HT-29 (cell line): ENCODE results near the gene ASB13. TPM values are rescaled to one million over a fixed set of nuclear protein-coding genes. Genes with fewer than 3 reads are reported as not detected.

Source experiments
- DNase-seq: peaks from one replicate; pipeline ENCODE4 v3.0.0-alpha.2; 2015; ENCODE audit warnings: low spot score
- total RNA-seq: library from RNA; depleted of rRNA; stranded (reverse); fragments of >200 nt; shearing (Covaris generic); gene quantifications from 2 replicates; pipeline ENCODE4 v1.2.3, GENCODE V29; 2014

Gene ASB13
- total RNA-seq, 1 experiment from 2014 or later: 32.6 TPM

DNA sequence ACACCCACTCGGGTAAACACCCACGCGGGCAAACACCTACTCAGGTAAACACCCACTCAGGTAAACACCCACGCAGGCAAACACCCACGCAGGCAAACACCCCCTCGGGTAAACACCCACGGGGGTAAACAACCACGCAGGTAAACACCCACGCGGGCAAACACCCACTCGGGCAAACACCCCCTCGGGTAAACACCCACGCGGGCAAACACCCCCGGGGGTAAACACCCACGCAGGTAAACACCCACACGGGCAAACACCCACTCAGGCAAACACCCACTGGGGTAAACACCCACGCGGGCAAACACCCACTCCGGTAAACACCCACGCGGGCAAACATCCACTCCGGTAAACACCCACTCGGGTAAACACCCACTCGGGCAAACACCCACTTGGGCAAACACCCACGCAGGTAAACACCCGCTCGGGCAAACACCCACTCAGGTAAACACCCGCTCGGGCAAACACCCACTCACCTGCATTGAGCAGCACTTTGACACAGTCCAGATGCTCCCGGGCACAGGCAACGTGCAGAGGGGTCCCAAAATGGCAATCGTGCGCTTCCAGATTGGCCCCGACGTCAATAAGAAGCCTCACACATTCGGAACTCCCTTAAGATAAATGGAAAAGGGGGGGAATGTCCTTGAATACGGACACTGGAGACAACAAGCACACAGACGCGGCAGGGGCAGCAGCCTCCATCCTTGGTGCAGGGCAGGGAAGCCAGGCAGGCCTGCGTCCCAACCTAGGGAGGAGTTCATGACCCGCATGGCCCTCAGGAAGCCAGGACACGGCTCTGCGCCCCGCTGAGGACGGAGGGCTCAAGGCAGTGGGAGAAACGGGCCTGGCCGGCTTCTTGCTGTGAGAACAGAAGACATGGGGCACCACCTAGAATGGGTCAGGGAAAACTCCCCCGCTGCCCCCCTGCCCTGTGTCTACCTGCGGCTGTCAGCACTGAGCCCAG is 17.6 kb downstream of the ASB13 start:
- DNase-seq: no peak

DNA sequence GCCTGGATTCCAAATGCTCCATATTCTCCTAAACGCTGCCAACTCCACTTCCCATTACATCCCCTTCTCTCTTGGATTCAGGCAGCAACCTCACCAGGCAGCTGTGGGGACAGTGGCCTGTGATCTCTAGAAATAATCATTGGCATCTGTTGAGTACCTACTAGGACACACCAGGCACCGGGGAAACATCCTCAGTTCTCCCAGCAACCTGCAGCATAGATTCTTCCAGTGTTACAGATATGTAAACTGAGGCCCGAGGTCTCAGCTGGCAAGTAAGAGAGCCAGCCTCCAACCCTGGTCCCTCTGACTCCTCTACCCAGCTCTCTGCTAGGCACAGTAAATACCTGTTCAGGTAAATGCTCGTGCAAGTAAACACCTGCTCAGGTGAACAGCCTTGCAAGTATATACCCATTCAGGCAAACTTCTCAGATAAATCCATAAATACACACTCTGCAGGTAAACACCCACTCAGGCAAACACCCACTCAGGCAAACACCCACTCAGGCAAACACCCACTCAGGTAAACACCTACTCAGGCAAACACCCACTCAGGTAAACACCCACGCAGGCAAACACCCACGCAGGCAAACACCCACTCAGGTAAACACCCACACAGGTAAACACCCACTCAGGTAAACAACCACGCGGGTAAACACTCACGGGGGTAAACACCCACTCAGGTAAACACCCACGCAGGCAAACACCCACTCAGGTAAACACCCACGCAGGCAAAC is 18.7 kb downstream of the ASB13 start:
- no peak for DNase-seq

DNA sequence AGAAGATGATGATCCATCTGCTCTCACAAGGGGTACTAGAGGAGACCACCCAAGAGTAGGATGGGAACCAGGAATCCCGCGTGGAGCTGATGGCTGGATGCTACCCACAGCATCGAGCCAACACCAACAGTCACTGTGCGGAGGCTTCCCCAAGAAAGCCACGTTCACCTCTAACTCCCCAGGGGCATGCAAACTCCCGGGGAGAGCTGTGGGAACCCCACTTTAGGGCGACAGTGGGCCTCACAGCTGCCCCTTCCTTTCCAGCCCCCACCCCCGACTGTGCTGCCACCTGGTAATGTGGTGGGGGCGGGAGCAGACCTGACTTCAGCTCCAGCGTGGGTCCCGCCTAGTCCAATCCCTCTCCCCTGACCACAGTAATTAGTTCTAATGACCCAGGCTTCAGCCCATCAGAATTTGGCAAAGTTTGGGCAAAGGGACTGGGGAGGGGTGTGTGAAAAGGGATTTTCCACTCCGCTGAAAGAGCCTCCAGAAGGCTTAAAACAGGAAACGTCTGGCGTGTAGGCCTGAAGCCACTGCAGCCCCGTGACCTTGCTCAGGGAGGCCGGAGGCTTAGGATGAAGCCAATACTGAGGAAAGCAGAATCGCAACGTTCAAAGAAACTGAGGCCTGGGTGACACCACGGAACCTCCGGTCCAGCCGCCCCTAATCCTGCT is 20.3 kb downstream of the ASB13 start:
- no peak for DNase-seq

DNA sequence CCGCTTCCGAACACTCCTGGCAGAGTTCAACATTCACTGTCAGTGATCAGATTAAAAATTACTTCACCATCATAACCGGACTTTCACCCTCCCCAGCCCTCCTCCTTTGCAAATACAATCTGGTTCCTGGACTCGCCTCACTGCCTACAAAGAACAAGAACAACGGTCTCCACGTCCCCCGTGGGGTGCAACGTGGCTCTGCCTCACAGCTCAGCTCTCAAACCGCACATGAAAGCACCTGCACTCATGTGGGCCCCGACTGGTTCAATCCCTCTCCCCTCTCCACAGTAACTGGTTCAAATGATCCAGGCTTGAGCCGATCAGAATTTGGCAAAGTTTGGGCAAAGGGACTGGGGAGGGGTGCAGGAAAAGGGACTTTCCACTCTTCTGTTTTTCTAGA is 21.0 kb downstream of the ASB13 start:
- no peak for DNase-seq

DNA sequence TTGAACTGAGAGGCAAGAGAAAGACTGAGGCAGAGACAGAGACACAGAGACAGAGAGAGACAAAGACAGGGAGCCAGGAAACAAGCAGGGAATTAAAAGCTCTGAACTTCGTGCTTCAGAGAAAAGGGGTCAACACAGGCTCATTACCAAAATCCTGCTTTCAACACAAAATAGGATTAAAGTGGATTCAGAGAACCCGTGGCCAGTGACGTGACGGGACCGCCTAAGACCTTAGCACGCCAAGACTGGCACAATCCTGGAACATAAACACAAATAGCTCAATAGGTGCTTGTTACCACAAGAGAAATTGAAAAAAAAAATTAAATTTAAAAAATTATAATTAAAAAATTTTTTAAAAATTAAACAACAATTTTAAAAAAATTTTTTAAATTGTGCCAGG is 21.5 kb downstream of the ASB13 start:
- no peak for DNase-seq

DNA sequence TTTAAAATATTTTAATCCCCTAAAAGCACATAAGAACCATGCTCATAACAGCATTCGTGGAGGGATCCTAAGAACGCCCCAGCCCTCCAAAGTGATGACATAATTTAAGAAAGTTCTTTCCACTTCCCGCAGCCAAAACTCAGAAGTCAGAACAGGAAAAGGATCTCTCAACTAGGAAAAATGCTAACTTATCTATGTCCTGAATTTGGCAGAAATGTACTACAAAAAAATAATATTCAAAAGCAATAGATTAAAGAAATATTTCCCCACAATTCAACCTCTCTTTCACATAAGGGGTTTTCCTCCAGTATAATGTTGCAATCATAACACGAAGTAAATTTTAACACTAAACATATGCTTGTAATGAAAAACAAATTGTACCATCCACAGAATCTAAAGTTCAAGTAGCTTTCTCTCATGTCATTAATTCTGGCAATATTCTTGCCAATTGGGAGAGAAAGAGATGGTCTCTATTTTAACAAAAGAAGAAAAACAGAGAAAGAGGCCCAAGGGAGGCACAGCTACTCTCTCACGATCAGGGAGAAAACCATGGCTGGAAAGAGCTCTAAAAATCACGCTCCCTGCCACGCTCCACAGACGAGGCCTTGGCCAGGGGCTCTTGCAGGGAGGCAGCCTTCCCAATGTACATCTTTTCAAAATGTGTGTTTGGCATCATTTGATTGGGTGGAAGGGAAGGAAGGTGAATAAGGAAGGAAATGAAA is 22.9 kb downstream of the ASB13 start:
- DNase-seq: no peak

DNA sequence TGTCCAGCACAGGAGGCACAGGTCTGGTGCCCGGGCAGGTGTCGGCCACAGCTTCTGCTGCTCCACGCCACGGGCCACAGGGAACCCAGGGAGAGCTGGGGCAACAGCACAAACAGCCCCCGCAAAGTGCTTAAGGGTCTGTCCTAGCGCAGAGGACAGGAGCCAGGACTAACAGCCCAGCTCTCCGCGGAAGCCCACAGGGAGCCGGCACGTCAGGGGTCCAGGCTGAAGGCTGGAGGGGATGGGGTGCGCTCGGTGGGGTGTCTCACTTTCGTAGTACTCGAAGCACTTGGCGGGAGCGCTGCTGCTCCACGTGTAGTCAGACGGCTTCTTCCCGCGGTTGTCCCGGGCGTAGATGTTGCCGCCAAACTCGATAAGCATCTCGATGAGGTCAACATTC is 24.9 kb downstream of the ASB13 start:
- DNase-seq: no peak

DNA sequence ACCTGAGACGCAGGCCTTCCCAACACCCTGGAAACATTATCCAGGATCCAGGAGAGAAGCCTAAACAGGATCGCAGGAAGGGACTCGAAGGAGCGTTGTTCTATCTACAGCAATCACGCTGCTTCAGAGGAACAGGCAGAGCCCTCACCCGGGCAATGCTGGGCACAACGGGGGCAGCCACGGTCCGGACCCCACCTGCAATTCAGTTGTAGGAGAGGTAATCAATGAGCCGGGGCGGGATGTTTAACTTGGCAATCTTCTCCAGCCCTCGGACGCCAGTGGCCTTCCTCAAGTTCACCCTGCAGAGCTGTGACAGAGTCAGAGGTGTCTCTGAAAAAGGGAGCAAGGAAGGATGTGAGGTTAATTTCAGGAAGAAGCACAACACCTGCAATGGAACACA is 25.9 kb downstream of the ASB13 start:
- no peak for DNase-seq

DNA sequence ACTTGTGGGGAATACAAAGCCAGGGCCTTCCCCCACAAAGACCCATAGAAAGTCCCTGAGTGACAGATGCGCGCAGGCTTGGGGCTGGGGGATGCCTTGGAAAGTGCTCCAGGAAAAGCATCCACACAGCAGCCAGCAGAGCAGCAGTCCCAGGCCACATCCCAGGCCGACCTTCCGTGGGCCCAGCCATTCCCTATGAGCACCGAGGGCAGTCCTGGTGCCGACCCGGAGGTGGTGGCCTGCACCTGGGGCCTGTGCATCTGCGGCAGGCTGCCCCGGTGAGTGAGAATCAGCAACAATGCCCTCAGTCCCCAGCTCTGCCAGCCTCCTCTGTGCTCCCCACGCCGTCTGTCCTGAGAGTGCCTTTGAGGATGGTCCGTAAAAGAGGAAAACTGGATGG is 26.4 kb downstream of the ASB13 start:
- no peak for DNase-seq

DNA sequence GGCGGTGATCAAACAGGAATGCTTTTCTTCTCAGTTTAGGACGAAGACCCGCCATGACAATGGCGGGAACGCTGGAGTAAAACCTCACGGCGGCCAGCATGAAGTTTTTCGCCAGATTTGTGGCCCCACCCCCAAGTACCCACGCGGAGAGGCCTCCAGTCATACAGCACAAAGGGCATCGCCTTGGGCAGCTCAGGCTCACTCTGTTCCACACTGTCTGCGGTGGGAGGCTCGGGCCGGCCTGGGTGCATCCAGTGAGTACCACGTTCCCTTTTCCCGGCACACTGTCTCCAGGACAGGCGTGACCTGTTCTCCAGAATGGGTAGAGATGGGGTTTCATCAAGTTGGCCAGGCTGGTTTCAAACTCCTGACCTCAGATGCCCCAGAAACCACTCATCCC is 27.3 kb downstream of the ASB13 start:
- no peak for DNase-seq

DNA sequence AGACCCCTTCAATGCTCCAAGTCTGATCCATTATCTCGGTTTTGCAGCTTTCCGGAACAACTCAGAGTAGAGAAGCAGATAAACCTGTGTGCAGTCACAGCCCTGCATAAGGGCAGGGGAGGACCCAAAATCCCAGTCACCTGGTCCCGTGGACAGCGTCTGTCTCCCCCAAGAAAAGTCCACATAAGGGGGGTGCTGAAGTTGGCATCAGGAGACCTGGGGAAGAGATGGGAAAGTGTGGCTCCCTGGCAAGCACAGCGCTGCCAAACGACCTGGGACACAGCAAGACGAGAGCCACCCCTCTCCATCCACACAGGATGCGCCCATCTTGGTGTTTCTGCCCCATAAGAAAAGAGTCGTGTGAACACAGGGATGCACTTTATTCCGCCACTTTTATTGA is 27.9 kb downstream of the ASB13 start:
- DNase-seq: no peak

DNA sequence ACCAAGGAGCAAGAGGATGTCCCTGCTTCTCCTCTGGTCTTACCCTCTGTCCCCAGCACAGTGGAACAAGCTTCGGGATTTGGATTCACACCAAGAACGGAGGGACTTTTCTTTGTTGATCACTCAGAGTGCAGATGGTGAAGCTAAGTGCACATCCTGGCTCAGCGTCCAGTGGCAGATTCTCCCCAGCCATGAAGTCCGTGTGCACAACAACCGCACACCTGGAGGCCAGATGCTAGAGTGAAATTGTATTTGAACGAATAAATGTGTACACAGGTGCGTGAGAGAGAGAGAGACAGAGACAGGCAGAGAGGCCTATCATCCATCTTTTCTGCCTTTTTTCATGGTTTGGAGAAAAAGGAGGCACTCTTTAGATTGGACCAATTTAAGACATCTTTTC is 31.5 kb downstream of the ASB13 start:
- DNase-seq: no peak

DNA sequence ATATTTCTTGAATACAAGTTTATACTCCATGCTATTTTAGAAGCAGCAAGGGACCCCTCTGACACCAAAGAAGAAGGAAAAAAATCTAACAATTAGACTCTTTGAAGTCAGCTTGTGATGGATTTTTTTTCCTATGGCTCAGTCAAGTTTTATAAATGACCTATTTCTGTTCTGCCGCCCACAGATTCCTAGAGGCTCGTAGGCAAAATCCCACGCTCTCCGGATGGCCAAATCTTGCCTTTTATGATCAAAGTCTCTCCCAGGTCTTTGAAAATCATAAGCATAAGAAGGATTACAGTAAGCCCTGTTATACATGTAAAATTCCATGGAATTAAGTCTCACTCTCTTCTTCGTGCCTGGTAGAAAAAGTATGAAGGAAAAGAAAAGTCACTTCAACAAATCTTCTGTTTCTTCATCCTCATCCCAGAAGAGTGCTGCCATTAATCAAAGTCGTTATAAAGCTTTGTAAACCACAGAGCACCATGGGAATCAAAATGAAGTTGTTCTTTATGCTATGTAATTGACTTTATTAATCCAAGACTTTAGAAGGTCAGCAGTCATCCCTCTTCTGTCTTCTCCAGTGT is 33.1 kb downstream of the ASB13 start:
- DNase-seq: no peak

DNA sequence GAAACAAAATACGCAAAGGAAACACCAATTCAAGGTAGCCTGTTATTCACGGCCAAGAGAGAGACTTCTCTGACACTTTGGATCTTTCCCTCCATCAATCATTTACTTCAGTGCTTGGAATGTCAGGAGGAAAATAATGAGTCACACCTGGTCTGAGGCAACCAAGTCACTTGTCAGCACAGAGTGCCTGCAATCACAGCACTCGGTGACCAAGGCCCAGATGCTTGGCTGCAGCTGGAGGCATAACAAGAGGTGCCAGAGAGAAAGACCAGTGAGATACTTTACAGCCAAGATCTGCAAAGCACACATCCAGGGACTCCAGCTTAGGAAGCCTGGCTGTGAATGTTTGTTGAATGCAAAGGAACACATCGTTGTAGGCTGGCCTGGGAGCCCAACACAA is 33.9 kb downstream of the ASB13 start:
- DNase-seq: peak; percentile 84

DNA sequence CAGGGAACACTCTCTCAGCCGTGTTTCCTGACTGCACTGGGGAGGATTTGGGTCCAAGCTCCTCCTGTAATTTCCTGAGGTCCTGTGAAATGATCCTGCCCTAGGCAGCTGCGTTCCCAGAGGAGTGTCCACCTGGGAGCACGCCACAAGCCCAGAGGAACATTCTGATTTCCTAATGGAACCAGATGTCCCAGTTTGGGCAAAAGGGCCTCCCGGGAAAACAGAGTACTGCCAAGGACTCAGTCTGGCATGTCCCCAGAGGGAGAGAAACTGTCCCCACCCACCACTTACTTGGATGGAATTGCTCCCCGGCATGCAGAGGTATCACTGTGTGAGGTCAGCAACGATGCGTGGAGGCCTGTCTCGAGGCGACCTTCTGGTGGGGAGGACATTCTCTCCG is 34.5 kb downstream of the ASB13 start:
- DNase-seq: no peak

DNA sequence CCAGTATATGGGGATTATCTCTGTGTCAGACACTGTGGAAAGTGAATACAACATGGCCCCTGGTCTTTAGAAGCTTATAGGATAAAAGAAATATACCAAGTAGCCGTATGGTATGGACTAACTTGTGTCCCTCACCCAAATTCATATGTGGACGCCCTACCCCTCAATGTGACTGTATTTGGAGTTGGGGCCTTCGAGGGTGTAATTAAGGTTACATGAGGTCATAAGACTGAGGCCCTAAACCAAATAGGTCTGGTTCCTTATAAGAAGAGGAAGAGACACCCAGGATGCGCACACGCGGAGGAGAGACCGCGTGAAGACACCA is 36.3 kb downstream of the ASB13 start:
- DNase-seq: no peak

DNA sequence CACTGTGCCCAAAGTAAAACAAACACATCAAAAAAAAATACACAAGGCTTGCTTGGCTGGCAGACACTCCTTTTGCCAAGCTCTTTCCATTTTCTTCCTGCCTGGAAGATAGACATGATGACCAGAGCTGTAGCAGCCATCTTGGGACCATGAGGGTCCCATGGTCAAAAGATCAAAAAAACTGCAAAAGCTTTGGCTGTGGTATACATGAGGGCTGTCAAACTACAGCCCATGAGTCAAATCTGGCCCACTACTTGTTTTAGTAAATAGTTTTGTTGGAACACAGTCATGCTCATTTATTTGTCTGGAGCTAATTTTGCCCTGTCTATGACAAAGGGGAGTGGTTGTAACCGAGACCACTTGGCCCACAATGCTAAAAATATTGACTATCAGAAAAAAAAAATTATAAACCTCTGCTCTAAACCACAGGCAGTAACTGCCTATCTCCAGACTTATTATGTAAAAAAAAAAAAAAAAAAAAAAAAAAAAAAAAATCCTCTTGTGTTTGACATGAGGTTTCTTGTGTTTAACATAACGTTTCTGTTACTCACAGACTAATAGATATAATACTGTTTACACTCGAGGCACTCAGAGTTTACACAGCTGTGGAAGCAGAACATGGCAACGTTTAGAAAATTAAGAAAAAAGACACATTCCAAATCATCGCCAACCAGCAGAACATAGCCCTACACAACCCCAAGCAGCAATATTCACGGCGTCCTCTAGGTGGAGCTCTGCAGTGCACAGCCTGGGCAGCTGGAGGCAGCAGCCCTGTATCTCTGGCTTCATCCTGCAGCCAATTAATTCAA is 36.9 kb downstream of the ASB13 start:
- peak; percentile 93 for DNase-seq

DNA sequence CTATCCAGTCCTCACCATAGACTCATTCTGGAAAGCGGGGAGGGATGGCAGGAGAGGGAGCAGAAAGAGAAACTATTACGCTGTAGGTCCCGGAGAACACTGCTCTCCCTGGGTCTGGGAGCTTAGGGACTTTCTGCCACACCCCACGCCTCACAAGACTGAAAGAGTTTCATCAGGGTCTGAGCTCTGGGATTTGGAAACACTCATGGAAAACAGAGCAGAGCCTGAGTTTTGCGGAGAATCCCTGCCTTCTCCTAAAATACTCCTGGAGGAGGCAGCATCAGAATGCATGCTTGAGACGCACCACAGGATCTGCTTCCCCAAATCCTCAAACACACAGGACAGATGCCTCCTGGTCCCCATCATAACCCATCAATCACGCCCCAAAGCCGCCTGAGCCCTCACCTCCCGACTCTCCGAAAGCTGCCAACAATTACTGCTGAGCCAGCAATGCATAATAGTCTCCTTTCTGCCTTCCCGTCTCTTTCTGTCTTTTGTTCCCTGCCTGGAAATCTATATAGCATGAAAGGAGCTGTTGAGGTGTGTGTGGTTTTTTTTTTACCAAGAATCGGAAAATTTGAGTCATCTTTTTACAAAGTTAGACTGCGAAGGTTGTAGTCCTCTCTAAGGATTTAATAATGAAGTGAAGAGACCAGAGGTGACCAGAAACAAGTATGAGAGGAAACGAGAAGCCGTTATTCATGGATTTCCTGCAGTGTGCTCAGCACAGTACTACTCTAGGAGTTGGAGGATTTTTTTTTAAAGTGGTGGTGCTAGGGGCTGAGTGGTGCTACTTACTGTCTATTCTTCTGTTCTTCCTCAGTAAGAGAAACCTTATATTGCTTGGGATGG is 37.7 kb downstream of the ASB13 start:
- no peak for DNase-seq

DNA sequence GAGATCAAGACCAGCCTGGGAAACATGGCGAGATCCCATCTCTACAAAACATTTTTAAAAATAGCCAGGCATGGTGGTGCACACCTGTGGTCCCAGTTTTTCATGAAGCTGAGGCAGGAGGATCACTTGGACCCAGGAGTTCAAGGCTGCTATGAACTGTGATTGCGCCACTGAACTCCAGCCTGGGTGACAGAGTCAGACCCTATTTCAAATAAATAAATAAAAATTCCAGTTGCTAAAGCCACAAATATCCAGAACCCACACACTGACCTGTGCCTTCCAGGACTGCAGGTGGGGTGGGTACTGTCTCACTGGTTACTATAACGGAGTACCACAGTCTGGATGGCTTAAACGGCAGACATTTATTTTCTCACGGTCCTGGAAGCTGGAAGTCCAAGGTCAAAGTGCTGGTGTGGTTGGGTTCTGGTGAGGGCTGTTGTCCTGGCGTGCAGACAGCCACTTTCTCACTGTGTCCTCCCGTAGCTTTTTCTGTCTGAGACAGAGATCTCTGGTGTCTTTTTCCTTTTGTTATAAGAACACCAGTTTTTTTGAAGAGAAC is 38.8 kb downstream of the ASB13 start:
- DNase-seq: no peak
